Measurements from ENCODE around the gene GIMAP5. TPM values are rescaled to one million over a fixed set of nuclear protein-coding genes. Genes with fewer than 3 reads are reported as not detected.

Gene GIMAP5
- polyA plus RNA-seq, 4 donors, result 3.2 to 6.6 (median 5.0) TPM

- DNase-seq (ENCODE audit: low read depth in 4 of 4, low spot score in 2 of 4), result no peak
Observed at GRCh38 chr7:150734254-150734653, 3.0 kb upstream of the GIMAP5 start.

- no peak for DNase-seq (ENCODE audit: low read depth in 4 of 4, low spot score in 2 of 4)
Observed at GRCh38 chr7:150735596-150736358, 1.4 kb upstream of the GIMAP5 start.

GRCh38 chr7:150736864-150737263 lies 354 bp upstream of the GIMAP5 start:
- DNase-seq (ENCODE audit: low read depth in 4 of 4, low spot score in 2 of 4), result no peak

- no peak for DNase-seq (ENCODE audit: low read depth in 4 of 4, low spot score in 2 of 4)
Observed at GRCh38 chr7:150738092-150738491, 874 bp downstream of the GIMAP5 start.

- no peak for DNase-seq (ENCODE audit: low read depth in 4 of 4, low spot score in 2 of 4)
Observed at GRCh38 chr7:150738591-150739001, 1.4 kb downstream of the GIMAP5 start.

GRCh38 chr7:150739033-150739432 lies 1.8 kb downstream of the GIMAP5 start:
- no peak for DNase-seq (ENCODE audit: low read depth in 4 of 4, low spot score in 2 of 4)

GRCh38 chr7:150740053-150740452 lies 2.8 kb downstream of the GIMAP5 start:
- DNase-seq (ENCODE audit: low read depth in 4 of 4, low spot score in 2 of 4), result no peak

- no peak for DNase-seq (ENCODE audit: low read depth in 4 of 4, low spot score in 2 of 4)
Observed at GRCh38 chr7:150742286-150742968, 5.2 kb downstream of the GIMAP5 start.

- DNase-seq (ENCODE audit: low read depth in 4 of 4, low spot score in 2 of 4), result no peak
Observed at GRCh38 chr7:150744041-150744656, 6.9 kb downstream of the GIMAP5 start.

GRCh38 chr7:150745086-150745485 lies 7.9 kb downstream of the GIMAP5 start:
- no peak for DNase-seq (ENCODE audit: low read depth in 4 of 4, low spot score in 2 of 4)

- DNase-seq (ENCODE audit: low read depth in 4 of 4, low spot score in 2 of 4), result no peak
Observed at GRCh38 chr7:150745876-150746275, 8.7 kb downstream of the GIMAP5 start.

- no peak for DNase-seq (ENCODE audit: low read depth in 4 of 4, low spot score in 2 of 4)
Observed at GRCh38 chr7:150746921-150747320, 9.7 kb downstream of the GIMAP5 start.

GRCh38 chr7:150748376-150748775 lies 11.2 kb downstream of the GIMAP5 start:
- no peak for DNase-seq (ENCODE audit: low read depth in 4 of 4, low spot score in 2 of 4)

GRCh38 chr7:150751702-150752101 lies 14.5 kb downstream of the GIMAP5 start:
- no peak for DNase-seq (ENCODE audit: low read depth in 4 of 4, low spot score in 2 of 4)

GRCh38 chr7:150753239-150753638 lies 16.0 kb downstream of the GIMAP5 start:
- DNase-seq (ENCODE audit: low read depth in 4 of 4, low spot score in 2 of 4), result no peak

GRCh38 chr7:150753826-150754603 lies 16.8 kb downstream of the GIMAP5 start:
- DNase-seq (ENCODE audit: low read depth in 4 of 4, low spot score in 2 of 4), result no peak

- DNase-seq (ENCODE audit: low read depth in 4 of 4, low spot score in 2 of 4), result no peak
Observed at GRCh38 chr7:150754951-150755350, 17.7 kb downstream of the GIMAP5 start.

GRCh38 chr7:150755473-150756099 lies 18.4 kb downstream of the GIMAP5 start:
- DNase-seq (ENCODE audit: low read depth in 4 of 4, low spot score in 2 of 4), result no peak

GRCh38 chr7:150756166-150756565 lies 18.9 kb downstream of the GIMAP5 start:
- no peak for DNase-seq (ENCODE audit: low read depth in 4 of 4, low spot score in 2 of 4)

GRCh38 chr7:150756858-150757257 lies 19.6 kb downstream of the GIMAP5 start:
- no peak for DNase-seq (ENCODE audit: low read depth in 4 of 4, low spot score in 2 of 4)

Measured in left renal cortex interstitium (tissue), 4 donors.